Stimulated activated CD8-positive, alpha-beta memory T cell treated with anti-CD3 and anti-CD28 coated beads, Interleukin-12 subunit alpha, Interleukin-12 subunit beta, amount 100 ng/mL, for 24 hours (primary cell): ENCODE results near the gene ERBB4.

Experiments used
- DNase-seq: peaks from one replicate; pipeline ENCODE4 v3.0.0-alpha.2; 2020; ENCODE audit errors: extremely low read depth

Gene ERBB4

DNA sequence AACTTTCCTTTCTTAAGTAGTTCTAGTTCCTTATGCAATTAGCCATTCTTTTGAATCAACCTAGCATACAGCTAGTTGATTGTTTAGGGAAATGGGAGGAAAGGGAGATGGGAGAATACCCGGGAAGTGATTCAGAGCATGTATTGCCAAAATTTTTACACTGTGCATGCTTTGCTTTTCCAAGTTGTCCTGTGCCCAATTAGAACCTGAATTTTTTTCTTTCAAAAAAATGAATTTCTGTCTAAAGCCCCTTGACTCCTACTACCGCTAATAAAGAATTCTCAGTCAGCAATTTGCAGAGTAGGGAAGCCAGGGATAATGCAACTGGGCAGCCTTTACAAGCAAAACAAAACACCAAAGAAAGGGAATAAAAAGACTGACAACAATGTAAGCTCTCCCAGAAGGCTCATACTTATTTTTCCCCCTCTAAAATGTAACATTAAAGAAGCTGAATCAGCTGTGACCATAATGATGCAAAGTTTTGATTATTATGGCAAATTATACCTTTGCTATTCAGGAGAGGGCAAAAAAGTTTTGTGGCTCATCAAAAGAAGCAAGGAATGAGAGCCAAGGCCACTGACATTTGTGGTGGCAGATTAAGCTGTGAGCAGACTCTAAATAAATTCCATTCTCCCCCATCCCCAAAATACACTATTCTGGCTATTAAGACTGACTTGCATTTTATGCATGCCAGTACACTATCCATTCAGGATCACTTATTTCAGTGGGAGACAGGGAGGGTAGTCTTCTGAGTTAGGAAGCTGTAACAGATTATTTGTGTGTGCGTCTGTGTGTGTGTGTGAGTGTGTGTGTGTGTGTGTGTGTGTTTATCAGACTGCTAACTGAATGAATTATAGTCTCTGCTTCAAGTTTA, 174.3 kb downstream of the ERBB4 start:
- no peak for DNase-seq

DNA sequence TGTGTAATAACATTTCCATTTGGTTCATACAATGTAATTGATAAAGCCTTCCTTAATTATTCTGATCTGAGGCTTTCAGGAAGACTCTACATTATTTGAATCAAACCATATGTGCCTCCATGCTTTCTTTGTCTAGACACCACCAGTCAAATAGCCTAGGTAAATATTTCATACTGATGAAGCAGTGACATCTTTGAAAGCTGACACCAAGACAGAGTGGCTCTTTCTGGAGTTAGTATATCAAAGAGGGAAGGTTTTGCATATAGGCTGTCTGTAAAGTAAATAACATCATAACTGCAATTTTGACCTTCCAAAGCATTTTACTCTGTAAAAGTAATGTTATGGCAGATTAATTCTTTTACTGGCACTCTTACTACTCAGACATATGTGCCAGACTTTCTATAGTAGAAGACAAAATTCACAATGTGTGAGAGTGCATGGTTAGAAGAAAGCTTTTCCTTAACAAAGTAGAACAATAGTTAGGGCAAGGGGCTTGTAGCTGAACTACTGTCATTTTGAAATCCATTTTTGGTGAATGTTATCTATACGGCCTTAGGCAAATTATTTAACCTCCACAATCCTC, 177.3 kb downstream of the ERBB4 start:
- DNase-seq = no peak

DNA sequence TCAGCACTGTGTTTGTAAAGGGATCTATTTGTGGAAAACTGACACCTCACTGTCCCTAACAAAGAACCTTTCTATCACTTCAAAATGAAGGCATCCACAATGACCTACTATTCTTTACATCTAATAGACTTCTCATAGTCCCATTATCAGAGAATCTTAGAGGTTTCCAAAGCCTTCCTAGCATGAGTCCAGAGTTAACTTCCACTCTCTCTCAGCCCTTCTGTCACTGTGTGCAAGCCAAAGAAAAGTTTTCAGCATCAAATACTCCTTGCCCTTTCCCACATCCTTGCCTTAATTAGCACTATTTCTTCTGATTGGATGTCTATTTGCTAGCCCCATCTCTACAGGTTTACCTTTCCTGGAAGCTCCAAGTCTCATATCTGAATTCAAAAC, 178.5 kb downstream of the ERBB4 start:
- DNase-seq = no peak

DNA sequence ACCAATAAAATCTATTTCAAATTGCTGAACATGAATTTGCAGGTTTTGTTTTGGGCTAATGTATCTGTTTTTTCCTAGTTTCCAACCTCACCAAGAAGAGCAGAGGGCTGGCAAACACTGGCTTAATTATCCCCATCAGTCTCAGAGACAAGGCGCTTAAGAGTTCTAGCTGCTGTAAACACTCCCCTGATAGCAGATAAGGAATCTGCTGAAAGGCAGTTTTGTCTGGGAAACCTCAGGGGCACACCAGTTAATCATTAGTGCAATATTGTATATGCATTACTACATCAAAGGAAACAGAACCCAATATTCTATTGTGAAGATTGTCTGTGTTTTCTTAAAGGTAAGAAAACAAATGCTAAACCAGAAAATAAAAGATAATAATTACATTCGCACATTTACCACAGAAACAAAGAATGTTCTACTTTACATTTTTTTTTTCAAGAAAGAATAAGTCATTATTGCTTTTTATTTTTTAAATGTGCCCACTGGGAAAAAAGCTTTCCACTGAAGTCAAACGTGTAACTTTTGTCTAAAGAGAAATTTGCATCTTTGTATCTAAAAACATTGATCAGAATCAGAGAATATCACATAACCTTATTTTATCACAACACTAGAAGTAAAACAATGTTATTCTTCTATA, 179.1 kb downstream of the ERBB4 start:
- DNase-seq = no peak

DNA sequence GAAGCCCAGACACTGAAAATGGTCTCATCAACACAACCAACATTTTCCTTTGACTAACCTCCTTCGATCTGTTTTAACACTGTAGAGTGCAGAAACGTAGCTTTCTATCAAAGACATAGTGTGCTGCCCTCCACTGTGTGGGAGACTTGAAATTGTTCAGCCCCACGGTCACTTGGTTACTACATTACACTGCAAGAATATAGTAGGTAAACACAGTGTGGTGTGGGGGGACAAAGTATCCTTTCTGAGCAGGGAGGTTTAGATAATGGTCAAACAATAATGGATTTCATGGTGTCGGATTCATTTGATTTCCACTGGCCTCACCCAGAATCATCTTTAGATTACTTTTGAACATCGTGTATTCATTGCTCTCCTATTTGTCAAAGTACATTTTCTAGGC, 181.0 kb downstream of the ERBB4 start:
- DNase-seq = no peak

DNA sequence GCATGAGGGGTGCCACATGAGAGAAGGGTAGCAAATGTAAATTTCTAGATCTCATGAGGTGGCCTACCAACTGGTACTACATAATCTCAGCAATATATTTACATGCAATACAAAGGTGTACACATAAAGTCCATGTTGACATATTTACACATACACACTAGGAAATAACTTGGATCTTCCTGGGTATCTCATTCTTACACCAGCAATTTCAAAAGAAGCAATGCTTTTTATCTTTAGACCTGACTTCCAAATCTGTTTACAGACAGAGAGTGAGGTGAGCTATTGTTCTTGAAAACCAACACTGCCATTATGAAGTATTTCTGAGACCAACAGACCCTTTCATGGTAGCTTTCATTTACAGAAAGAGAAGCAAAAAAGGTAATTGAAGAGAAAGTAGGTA, 184.2 kb downstream of the ERBB4 start:
- no peak for DNase-seq

DNA sequence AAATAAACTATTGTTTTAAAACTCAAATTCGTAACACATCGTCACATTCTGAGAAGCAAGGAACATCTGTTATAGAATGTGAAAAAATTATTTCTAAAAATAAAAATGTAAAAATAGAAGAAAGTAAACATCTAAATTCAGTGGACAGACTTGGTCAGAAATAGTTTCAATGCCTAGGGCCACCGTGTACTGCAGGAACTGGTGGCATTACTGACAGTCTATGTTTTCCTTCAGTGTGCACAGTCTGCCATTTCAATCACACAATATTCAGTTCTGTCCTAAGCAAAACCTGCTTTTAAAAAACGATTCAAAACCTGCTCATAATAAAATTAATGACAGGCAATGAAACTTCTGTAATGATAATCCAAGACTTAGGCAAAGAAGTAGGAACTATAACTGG, 190.1 kb downstream of the ERBB4 start:
- no peak for DNase-seq

DNA sequence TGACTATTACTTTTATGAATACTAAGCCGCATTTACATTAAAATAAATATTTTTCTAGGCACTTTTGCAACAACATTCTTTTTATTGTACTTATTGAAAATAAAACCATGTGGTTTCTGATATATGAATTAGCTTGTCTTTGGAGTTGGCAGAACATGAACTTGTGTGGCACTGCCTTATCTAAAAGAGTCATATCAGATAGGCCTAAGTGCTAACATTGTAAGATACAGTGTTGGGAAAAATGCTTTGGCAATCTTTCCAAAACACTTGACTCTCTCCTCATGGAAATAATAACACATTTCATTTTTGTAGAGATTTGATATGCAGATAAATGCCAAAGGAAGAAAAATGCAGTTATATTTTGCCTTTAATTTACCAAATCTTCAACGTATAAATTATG, 191.7 kb downstream of the ERBB4 start:
- DNase-seq = no peak

DNA sequence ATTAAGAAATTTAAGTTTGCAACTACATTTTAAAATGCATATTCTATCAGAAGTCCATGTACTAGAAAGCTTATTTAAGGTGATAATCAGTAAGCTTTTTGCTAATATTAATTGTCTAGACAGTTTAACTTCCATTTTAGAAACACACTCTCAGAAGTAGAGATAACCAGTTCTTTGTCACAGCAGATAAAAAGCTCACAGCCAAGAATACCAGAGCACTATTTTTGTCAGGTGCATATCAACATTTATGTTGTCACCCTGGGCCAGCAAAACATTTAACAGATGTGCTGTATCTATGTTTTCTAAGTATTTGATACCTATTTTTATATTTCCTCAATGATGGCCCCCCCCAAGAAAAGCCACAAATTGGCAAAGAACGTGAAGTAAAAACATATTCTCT, 192.6 kb downstream of the ERBB4 start:
- no peak for DNase-seq

DNA sequence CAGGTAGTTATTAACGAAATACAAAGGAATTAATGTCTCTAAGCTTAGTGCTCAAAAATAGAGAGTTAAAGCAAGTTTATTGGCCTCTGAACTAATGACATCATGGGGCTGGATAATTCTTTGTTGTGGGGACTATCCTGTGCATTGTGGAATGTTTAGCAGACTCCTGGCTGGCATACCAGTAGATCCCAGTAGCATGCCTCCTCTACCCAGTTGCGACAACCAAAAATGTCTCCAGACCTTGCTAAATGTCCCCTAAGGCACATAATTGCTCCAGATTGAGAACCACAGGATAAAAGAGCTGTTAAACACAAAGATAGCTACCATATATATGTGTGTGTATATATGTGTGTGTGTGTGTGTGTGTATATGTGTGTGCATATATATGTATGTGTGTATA, 194.5 kb downstream of the ERBB4 start:
- no peak for DNase-seq

DNA sequence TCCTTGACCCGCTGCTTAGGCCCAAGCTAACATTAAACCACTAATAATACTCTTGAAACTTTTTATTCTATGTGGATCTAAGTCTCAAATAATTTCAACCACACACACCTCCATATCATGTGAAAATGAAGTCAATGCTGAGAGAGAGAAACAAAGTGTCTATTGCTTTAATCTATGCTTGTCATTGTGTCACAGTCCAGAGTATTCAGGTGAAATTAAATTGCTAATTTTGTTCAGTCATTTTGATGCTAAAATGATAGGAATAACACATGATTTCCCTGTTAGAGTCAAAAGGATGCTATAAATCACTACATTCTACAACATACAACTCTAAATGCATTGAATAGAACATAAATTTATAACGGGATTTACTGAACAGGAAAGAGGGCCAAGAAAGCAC, 195.4 kb downstream of the ERBB4 start:
- DNase-seq = no peak

DNA sequence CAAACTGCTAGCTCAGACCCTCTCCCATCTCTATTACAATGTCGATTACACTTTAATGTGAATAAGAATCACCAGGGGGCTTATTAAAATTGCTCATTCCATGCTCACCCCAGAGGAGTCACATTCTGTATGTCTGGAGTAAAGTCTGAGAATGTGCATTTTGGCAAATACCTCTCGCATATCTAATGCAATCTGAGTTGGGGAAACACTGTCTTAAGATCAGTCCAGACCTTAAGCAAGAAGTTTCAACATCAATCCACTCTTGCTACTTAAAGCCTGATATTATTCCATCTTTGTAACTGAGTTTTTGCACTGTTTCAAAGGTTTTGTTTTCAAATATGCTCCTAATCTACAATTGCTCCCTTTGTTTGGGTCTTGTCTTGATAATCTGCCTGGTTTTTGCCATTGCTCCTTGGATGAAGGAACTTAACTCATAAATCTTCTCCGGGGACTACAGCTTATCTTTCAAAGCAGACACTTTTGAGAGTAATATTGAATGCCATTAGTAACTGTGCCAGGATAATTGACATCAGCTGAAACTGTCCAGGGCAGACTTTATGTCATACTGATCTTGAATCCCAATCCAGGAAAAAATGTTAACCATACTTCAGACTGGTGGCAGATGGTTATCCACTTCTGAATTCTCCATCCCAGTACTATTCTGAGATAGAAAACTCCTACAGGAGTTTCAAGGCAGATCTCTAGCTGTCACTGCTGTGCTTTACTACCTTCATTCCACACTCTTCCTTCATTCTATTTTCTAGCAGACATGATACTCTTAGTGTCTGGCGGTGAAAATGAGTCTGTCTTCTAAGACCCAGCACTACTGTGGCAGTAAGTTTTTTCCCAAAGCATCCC, 200.9 kb downstream of the ERBB4 start:
- no peak for DNase-seq

DNA sequence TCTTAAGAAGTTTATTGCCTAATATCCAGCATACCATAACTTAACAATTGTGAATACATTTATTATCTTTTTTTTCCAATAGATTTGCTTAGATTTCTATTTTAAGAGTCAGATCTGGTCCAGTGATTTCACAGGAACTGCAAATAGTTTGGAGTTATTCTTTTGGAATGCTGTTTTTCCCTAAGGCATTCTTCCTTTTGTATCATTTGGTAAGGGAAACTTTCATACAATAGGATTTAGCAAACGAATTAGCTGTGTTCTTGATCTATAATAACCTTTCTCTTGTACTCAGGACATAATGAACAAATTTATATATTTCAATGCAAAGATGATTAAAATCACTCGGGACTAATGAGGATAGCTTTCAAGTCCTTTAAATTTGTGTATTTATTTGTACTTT, 201.6 kb downstream of the ERBB4 start:
- no peak for DNase-seq

DNA sequence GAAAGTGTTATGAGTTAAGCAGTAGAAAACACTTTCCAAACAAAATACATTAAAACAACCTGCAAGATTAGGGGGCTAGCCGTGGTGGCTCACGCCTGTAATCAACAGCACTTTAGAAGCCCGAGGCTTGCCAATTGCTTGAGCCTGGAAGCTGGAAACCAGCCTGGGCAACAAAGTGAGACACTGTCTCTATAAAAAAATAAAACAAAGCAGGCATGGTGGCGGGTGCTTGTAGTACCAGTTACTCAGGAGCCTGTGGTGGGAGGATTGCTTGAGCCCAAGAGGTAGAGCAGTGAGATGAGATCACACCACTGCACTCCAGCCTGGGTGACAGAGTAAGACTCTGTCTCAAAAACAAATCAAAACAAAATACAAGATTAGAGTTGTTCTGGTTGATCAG, 208.3 kb downstream of the ERBB4 start:
- no peak for DNase-seq

DNA sequence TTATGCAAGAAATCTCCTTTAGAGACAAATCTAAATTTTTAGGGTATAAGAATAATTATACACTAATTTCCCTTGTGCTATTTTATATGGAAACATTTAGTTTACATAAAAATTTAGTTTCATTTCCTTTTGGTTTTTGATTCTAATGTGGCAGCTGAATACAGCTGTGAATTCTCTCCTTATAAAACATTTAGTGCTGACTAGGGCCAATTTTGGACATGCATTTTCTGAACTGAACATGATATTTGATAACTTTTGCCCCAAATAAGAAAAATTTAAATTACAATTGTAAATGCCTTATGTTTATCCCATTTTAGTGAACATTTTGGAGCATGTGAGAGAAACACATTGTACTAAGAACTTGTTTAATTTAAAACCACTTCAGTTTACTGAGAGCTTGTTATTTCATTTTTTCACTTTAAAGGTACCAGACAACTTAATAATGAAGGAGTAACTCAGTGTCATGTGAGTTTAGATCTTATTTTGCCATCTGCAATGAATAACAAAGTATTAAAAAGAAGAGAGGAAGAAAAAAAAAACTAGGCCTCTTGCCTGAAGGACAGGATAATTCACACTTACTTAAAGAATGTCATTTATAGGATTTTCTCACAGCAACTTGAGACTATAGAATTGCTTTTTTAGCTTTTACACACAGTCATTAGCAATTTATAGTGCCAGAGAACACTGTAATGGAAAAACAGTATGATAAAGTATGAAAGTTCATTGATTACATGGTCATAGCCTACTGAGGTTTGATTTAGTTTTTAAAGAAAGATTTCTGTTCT, 209.7 kb downstream of the ERBB4 start:
- no peak for DNase-seq

DNA sequence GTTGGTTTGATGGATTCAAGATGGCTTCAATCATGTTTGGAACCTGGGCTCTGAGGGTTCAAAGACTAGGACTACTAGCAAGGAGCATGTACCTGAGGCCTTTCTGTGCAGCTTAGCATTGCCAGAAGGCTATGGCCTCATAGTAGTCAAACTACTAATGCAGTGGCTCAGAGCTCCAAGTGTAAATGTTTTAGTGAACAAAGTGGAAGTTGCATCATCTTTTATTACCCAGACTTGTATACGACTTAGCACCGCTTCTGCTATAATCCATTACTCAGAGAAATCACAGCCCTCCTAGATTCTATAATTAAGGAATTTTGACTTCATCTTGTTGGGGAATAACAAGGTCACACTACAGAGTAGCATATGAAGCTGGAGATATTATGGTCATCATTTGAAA, 210.5 kb downstream of the ERBB4 start:
- no peak for DNase-seq

DNA sequence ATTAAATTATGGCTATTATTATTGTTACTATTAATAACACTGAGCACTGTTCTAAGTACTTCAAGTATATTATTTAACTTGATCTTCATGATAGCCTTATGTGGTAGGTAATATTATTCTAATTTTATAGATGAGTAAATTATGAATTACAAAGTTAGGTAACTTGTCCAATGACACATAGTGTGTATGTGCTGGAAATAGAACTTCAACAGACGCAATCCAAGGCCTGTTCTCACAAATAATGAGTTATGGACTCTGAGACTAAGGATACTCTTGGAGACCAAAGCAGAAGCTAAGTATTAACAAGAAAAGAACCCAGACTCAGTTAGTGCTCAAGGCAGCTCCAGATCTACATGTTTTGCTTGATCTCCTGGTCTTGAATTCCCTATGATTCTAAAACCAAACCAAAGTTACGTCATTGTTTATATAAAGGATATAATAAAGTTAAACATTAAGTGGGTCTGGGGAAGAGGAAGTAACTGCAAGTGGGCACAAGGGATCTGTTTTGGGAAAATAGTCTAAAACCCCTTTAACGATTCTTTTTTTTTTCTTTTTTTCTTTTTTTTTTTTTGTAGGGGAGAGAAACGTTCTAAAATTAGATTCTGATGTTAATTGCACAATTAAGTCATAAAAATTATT, 211.3 kb downstream of the ERBB4 start:
- no peak for DNase-seq

DNA sequence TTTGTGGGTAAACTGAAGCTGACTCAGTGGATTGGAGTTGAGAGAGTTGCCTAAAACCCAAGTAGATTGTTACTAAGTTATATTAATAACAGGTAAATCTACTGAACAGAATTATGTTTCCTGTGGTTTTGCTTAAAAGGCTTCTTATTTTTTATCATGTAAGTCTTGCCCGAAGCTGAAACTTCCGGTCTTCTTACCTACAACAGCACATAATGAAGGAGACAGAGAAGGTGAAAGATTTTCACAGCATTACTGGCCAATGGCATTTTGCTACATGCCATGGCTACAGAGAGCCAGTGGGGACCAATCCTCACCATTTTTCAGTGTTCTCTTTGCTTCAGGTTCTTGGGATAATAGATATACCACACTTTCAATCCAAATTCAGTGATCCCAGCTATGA, 220.0 kb downstream of the ERBB4 start:
- no peak for DNase-seq

DNA sequence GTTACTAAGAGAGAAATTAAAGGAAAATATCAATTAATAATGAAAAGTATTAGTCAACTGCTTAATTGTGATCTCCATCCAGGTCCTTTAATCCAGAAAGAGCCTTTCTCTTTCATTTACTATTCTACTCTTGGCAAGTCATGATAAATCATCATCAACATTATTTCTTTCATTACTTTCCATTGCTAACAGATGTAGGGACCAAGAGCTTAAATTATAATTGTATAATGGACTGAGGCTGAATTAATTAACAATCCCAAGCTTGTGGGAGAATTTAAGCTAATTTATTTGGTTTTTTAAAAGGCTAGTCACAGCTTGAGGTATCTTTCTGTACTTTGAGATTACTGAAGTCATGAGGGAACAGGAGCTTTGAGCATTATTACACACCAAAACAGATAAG, 223.9 kb downstream of the ERBB4 start:
- DNase-seq = no peak

DNA sequence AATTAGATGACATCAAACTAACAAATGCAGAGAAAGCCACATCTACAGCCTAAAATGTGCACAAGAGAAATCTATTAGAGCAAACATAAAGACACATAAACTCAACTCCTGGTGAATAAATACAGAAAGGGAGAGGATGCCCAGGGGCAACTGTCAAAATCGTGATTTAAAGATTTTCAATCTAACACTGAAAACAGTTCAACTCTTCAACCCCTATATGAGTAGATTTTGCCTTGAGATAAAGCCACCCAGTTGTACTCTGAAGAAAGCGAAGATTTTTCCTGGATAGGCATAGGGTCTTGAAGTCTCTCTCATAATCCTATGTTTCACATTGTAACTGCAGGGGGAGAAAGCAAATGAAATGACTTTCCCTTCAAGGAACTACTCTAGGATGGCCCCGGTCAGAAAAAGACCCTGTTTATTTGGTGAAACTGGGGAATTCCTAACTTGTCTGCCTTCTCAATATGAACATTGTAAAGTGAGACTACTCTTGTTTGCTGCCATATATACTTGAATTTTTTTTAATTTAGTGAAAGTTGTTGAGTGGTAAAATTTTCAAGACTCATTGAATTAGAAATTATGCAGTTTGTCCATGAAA, 226.7 kb downstream of the ERBB4 start:
- no peak for DNase-seq

DNA sequence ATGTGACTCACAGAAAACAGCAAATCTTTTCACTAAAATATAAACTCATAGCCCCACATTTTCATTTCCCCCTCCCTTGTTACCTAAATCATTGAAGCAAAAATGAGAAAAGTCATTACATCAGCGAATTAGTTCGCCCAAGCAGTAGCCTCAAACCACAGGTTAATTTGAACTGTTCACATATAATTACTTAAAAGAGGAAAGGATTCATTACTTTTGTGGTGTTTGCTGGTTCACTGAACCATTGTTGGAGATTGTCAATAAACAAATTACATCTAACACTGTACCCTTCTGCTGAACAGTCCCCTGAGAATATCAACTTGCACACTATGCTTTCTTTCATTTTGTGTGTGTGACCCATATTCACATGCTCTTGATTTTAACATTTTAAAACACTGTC, 238.7 kb downstream of the ERBB4 start:
- no peak for DNase-seq
